Glomerular visceral epithelial cell (primary cell): ENCODE results near the gene BARHL2.

Source experiments
- DNase-seq: peaks from one replicate; pipeline ENCODE4 v3.0.0-alpha.2; 2016; ENCODE audit errors: extremely low spot score

Gene BARHL2

DNA sequence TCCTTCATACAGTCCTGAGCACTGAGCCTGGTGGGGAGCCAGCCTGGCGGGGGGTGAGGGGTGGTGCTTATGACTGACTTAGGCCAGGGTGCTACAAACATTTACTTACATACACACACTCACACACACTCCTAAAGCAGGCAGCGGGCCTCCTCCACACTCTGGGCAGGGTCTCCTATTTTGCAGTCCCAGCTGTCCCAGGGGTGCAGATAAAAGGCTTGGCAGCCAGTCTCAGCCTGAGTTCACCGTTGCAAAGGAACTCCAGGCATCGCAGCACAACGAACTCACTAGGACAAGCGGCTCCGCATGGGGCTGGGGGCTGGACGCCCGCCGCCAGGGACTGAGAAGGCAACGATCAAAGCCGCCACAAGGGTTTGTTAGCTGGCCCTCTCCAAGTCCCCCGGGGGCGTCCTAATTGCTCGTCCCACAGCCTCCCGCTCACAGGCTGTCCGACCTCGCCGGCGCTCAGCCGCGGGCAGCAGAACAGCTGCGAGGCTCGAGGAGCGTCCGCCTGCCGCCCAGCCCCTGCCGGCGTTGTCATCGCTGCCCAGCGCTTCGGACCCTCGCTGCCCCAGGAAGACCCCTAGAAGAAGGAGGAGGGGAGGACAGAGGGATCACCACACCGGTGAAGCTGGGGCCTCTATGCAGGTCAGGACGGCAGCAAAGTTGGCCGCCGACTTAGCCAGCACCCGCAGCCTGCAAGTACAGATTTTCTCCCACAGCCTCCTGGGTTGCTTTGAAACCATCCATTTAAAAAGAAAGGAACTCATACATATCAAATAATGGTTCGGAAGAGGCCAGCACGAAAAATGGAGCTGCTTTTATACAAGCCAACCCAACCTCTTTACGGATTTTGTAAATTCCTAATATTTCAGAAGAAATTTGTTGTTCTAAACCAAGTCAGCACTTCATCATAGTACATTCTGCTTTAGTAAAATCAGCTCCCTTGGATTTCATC is 6.2 kb downstream of the BARHL2 start:
- DNase-seq, result no peak

DNA sequence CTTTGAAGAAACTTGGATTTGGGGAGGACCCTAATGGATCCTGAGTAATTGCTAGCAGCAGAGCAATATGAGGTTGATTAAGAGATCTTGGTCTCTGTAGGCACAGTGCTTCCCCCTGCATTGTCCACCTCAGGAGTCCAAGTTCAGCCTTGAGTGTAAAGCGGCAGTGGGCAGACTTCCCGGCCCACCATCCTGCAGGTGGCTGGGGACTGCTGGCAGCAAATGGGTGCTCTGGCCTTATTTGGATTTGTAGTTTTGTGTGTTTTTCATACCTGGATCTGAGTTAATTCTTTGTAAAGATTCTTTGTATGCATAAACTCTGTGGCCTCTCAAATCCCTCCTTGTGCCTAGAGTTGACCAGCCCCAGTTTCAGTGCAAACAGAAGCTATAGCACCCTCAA is 7.6 kb downstream of the BARHL2 start:
- no peak for DNase-seq

DNA sequence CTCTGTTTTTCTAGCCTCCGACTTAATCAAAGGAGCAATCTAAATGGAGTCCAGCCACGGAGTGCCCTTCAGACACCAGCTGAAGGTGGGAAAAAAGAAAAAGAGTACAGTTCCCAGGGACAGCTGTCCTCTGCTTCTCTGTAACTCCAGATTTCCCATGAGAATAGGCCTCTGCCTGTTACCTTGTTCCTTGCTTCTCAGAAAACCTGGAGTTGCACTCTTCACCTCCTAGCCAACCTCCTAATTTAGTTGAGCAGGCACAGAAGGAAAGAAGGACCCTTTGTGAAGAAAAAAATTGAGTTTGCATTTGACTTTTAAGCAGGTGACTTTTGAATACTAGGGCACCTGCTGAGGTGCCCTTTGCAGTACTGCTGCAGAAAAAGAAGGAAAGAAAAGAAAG is 8.3 kb downstream of the BARHL2 start:
- DNase-seq, result no peak

DNA sequence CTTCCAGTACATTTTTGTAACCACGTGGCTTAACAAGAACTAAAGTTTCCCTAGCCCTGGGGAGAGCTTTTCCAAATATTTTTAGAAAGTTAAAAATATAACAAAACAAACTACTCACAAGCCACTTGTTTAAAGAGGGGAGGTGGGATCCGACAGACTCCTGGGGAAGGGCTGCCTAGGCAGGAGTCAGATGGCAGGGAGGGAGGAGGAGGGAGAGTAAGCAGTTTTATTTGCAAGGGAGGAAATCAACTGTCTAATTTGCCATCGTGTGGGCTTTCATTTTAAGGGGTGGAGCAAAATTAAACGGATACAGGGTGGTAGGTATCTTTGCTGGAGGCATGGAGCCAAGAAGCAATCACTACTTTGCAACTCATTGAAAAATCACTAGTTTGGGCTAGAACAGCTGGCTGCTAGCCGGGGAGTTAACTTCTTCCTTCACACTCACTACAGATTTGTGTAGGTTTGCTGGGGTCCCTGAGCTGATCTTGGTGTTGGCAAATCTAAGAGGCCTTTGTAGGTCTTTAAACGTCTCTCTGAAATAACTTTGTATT is 8.8 kb downstream of the BARHL2 start:
- DNase-seq, result no peak

DNA sequence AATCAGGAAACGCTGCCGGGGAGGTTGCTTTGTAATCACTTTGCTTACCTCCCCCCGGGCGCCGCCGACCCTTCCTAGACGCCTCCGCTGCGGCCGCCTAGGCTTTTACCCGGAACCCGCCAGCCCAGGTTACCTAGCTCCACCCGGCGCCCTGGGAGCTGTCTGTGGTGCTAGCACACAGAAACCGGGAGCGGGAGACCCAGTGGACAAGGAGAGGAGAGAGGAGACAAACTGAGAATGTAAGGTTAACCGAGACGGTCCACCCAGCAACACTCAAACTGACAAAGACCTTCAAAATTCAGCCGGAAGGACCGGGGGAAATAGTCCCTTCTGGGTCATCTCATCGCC is 9.8 kb downstream of the BARHL2 start:
- DNase-seq, result peak; percentile 32

DNA sequence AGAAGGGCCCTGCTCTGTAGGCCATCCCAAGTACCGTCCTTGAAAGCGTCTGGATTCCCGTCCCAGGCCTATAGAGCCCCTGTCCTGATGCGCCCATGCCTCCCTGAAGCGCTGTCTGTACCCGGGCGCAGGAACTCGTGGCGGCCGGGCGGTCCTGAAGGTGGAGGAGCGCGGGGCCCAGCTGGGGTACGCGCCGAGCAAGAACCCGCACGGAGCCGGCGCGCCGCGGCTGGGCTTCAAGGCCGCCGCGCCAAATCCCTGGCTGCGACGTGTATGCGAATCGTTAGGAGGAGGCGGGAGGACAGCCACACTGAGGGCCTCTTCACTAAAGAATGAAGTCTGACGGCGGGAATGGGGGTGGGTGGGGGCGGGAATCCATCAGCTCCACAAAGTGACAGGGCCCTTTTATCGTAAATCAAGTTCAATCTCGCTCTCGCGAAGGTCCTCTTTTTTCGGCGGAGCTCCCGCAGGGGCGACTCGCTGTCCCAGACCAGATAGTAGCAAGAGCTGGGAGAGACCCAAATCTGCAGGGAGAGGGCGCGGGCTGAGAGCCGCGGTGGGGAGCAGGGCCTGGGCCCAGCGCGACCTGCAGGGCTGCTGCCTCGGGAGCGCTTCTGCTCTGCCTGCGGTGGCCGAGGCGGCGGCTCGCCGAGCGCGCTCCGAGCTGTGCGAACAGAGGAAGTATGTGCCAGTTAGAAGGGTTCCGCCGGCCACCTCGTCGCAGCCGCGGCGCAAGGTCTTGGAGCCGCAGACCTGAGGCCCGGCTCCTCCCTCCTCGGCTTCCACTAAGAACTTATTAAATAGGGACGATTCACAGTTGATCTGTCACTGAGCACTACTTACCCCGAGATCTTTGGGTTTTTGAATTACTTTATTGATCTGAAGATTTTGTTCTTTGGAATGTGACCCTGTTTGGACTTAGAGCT is 10.4 kb downstream of the BARHL2 start:
- no peak for DNase-seq

DNA sequence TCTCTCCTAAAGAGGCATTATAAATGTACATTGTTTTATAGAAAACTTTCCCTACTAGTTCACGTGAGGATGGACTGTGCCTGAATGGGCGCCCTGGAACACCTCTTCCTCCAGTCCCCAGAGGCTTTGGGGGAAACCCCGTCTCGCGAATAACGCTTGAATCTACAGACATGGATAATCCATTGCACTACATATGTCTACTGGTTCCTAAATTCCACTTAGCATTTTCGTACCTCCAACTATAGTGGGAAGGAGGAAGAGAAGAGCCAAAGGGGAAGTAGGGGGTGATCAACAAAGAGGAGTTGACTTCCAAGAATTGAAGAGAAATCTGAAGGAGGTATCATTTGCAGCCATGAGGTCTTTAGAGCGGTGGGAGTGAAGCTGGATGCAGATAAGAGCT is 11.1 kb downstream of the BARHL2 start:
- no peak for DNase-seq

DNA sequence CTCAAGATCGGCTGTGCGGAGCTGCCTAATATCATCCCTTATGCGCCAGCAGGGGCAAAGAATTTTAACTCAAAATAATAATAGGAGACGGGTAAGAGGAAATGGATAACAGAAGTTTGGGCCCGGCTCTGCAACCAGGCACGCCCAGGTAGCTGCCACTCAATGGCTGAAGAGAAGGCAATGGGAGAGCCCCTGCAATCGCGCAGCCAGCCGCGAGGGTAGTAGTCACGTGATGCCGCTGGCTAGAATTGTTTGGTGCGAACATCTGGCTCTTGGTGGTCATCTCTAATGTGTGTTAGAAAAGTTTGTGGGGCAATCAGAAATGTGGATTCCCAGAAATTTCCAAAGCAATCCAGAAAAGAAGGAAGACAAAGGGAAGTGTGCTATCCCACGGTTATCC is 12.3 kb downstream of the BARHL2 start:
- no peak for DNase-seq

DNA sequence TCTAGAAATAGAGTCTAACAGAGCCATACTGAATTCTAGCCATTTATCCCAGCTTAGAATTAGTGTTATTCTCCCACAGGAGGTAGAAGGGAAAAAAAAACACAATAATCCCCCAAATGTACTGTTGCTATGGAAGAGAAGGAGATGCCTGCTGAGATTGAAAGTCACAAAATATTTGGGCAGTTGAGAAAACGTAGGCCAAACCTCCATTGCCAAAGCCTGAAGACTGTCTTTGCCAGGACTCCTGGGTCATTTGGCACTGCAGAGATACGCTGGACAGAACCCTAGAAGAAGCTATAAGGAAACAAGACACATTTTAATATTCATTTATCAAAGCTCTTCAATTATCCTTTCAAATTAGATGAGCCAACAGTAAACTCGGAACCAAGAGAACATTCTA is 22.3 kb downstream of the BARHL2 start:
- no peak for DNase-seq

DNA sequence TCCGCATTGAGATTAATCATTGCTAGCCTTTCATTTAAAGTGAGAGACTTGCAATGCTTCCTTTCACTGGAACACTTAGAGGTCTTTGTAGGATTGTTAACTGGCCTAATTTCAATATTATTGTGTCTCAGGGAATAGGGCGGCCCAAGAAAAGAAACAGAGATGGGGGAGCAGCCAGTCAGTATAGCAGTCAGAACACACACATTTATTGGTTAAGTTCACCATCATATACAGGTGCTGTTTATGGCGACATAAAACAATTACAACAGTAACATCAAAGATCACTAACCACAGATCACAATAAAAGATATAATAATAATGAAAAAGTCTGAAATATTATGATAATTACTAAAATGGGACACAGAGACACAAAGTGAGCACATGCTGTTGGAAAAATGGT is 29.4 kb downstream of the BARHL2 start:
- no peak for DNase-seq

DNA sequence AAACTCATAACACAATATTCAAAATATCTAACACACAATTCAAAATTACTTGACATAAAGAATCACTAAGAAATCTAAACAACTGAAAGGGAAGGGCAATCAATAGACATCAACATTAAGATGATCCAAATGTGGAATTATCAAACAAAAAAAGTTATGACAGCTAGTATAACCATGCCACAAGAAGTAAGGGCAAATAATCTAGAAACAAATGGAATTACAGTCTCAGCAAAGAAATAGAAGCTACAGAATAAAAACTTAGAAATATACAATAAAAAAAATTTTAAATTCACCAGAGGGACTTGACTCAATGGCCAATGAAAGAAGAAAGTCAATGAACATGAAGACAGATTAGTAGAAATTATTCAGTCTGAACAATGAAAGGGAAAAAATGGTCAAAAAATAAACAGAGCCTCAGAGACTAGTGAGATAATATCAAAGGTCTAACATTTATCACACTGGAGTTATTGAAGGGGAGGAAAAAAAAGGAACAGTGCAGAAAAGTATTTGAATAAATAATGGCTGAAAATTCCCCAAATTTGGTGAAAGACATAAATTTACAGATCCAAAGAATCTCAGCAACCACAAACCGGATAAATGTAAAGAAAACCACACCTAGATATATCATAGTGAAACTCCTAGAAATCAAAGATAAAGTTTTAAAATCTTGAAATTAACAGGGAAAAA is 41.8 kb downstream of the BARHL2 start:
- no peak for DNase-seq

DNA sequence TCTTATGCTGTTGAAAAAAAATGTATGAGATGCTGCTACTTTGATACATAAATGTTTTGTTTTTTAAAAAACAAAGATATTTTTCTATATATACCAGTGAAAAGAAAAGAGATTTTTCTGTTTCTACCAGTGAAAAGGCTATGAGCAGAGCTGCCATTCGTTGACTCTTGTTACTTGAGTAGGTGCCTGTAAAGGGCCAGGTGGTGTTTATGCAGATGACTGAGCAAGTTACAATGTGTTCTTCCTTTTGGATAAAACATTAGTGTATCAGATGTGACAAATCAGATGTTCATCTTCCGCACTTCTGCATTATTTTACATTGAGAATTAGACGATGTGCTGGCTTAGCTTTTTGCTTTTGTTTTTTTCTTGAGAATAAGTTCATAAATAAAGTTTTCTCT is 45.4 kb downstream of the BARHL2 start:
- DNase-seq, result no peak

DNA sequence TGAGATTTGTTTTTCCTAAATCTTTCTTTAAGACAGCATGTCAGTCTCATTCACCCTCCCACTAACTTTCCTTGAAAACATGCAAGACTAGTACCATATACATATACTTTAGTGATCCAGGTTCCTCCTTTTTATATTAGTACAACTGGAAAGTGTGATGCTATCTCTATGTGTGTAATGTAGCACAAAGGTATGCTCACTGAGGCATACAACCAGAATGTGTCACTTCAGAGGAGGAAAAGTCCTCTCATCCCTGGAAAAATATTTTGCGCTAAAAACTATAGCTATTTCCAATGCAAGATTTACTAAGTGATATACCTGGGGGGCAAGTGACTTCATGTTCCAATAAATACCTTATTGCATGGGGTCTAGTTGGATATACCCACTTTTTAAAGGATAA is 45.9 kb downstream of the BARHL2 start:
- peak; percentile 2 for DNase-seq
